ENCODE results near the gene GSDMA. TPM values are rescaled to one million over a fixed set of nuclear protein-coding genes. Genes with fewer than 3 reads are reported as not detected.

Gene GSDMA
- total RNA-seq, 4 donors from 2014 or later, result 0.11 to 0.99 (median 0.45) TPM; not detected in 1

GRCh38 chr17:39955726-39956225 lies 7.0 kb upstream of the GSDMA start:
- DNase-seq (ENCODE audit: extremely low spot score), result no peak
- Histone ChIP-seq H3K9me3 (no peaks in the 10 kb centered on the region), H3K36me3 (no peaks in the 10 kb centered on the region), H3K4me3 (no peak overlapping the region), H3K4me1 (peaks cover 7 to 23% (median 21%) of the 10 kb centered on the region in 4 donors), H3K27me3 (no peaks in the 10 kb centered on the region), H3K27ac (replicated peaks in 1 of 4) (no peak overlapping the region)
- WGBS, result 94% methylated on average over 3 of the region's 4 CpGs
- intact Hi-C loops (cut with DNase I), result loop anchor here (10.0 kb wide), 1 partner anchor 201 kb away; no protein-coding TSS in a partner anchor
- TF ChIP-seq CTCF (IDR thresholded peaks at IDR 0.05), result no peak

GRCh38 chr17:39960524-39961041 lies 2.2 kb upstream of the GSDMA start:
- Histone ChIP-seq H3K27ac (replicated peaks in 1 of 4) (no peak overlapping the region), H3K9me3 (no peaks in the 10 kb centered on the region), H3K4me3 (no peak overlapping the region), H3K36me3 (no peaks in the 10 kb centered on the region), H3K4me1 (peaks cover 0 to 9% (median 5%) of the 10 kb centered on the region in 4 donors), H3K27me3 (peaks cover 0 to 24% (median 0%) of the 10 kb centered on the region in 4 donors)
- no peak for DNase-seq (ENCODE audit: extremely low spot score)
- intact Hi-C loops (cut with DNase I), result no loop called here
- WGBS, result 68% methylated on average over 8 of the region's 8 CpGs
- TF ChIP-seq POLR2AphosphoS5 (IDR thresholded peaks at IDR 0.05) (no peak), POLR2A (IDR thresholded peaks at IDR 0.05; ENCODE audit: low read depth) (no peak), EP300 (IDR thresholded peaks at IDR 0.05) (no peak), CTCF (IDR thresholded peaks at IDR 0.05) (no peak)

- no peaks in the 10 kb centered on the region for H3K9me3 ChIP-seq
- intact Hi-C loops (cut with DNase I), result no loop called here
- peaks cover 0 to 40% (median 0%) of the 10 kb centered on the region in 4 donors for H3K27me3 ChIP-seq
- no peaks in the 10 kb centered on the region for H3K36me3 ChIP-seq
- no peak overlapping the region for H3K4me3 ChIP-seq
- H3K4me1 ChIP-seq, result peaks cover 0 to 6% (median 5%) of the 10 kb centered on the region in 4 donors
- no peak for TF ChIP-seq EP300 (IDR thresholded peaks at IDR 0.05)
- no peak for TF ChIP-seq POLR2AphosphoS5 (IDR thresholded peaks at IDR 0.05)
- no peak for TF ChIP-seq CTCF (IDR thresholded peaks at IDR 0.05)
- TF ChIP-seq POLR2A (IDR thresholded peaks at IDR 0.05; ENCODE audit: low read depth), result no peak
- DNase-seq (ENCODE audit: extremely low spot score), result no peak
- WGBS, result 78% methylated on average over 6 of the region's 6 CpGs
- H3K27ac ChIP-seq (replicated peaks in 1 of 4), result no peak overlapping the region
Measured at GRCh38 chr17:39963829-39964228, 1.0 kb downstream of the GSDMA start.

- Histone ChIP-seq H3K4me1 (no peaks in the 10 kb centered on the region), H3K9me3 (no peaks in the 10 kb centered on the region), H3K27me3 (peaks cover 0 to 44% (median 0%) of the 10 kb centered on the region in 4 donors), H3K36me3 (no peaks in the 10 kb centered on the region), H3K27ac (replicated peaks in 1 of 4) (no peak overlapping the region), H3K4me3 (no peak overlapping the region)
- TF ChIP-seq POLR2AphosphoS5 (IDR thresholded peaks at IDR 0.05) (no peak), POLR2A (IDR thresholded peaks at IDR 0.05; ENCODE audit: low read depth) (no peak), CTCF (IDR thresholded peaks at IDR 0.05) (no peak), EP300 (IDR thresholded peaks at IDR 0.05) (no peak)
- 62% methylated on average over 7 of the region's 8 CpGs for WGBS
- no peak for DNase-seq (ENCODE audit: extremely low spot score)
- intact Hi-C loops (cut with DNase I), result no loop called here
Measured at GRCh38 chr17:39965017-39965699, 2.4 kb downstream of the GSDMA start.
